ENCODE data around the gene KIAA0825. TPM values are rescaled to one million over a fixed set of nuclear protein-coding genes. Genes with fewer than 3 reads are reported as not detected.

KIAA0825 gene
- total and polyA plus RNA-seq, 12 donors, result 0.34 to 11.5 (median 3.1) TPM

DNA sequence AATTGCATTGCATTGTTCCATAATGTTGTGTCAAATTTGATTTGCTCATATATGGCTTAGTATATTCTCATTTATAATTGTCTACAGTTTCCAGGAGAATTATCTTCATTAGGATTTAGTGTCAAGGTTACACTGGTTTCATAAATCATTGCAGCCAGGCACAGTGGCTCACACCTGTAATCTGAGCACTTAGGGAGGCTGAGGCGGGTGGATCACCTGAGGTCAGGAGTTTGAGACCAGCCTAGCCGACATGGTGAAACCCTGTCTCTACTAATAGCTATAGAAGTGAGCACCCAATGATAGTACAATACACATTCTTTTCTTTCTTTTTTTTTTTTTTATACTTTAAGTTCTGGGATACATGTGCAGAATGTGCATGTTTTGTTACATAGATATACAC, 282.5 kb downstream of the KIAA0825 start:
- no peaks in the 10 kb centered on the region for H3K4me1 ChIP-seq (replicated peaks in 1 of 2)
- WGBS, 4 donors, result 94 to 100% (median 98%) methylated on average over 2 of the region's 2 CpGs
- TF ChIP-seq POLR2A (IDR thresholded peaks at IDR 0.05), result no peak
- TF ChIP-seq, protein P1, sequence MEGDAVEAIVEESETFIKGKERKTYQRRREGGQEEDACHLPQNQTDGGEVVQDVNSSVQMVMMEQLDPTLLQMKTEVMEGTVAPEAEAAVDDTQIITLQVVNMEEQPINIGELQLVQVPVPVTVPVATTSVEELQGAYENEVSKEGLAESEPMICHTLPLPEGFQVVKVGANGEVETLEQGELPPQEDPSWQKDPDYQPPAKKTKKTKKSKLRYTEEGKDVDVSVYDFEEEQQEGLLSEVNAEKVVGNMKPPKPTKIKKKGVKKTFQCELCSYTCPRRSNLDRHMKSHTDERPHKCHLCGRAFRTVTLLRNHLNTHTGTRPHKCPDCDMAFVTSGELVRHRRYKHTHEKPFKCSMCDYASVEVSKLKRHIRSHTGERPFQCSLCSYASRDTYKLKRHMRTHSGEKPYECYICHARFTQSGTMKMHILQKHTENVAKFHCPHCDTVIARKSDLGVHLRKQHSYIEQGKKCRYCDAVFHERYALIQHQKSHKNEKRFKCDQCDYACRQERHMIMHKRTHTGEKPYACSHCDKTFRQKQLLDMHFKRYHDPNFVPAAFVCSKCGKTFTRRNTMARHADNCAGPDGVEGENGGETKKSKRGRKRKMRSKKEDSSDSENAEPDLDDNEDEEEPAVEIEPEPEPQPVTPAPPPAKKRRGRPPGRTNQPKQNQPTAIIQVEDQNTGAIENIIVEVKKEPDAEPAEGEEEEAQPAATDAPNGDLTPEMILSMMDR (IDR thresholded peaks at IDR 0.05), result no peak
- intact Hi-C loops (cut with DNase I), result no loop called here
- H3K4me3 ChIP-seq, result no peak overlapping the region
- H3K27ac ChIP-seq, result no peak overlapping the region
- no peaks in the 10 kb centered on the region for H3K36me3 ChIP-seq (replicated peaks in 1 of 2)
- no peak for DNase-seq
- H3K27me3 ChIP-seq, result no peaks in the 10 kb centered on the region
- H3K9me3 ChIP-seq (replicated peaks in 1 of 3), result no peaks in the 10 kb centered on the region

DNA sequence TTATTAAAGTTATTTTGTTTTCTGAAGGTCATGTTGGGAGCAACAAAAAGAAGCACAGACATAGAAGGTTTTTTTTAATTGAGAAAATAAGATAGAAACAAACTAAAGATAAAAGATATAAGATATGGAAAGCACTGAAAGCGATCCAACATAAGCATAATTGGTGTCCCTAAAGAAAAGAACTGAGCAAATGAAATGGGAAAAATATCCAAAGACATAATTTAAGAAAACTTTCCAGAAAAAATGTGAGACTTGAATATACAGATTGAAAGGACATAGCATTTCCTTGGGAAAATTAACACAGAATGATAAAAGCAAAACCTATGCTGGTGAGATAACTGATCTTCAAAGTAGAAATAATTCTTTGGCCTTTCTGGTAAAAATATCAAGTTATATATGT, 289.3 kb downstream of the KIAA0825 start:
- H3K9me3 ChIP-seq (replicated peaks in 1 of 3), result no peaks in the 10 kb centered on the region
- no peaks in the 10 kb centered on the region for H3K4me1 ChIP-seq (replicated peaks in 1 of 2)
- H3K27me3 ChIP-seq, result no peaks in the 10 kb centered on the region
- intact Hi-C loops (cut with DNase I), result no loop called here
- no peak overlapping the region for H3K4me3 ChIP-seq
- DNase-seq, result no peak
- no peak overlapping the region for H3K27ac ChIP-seq
- WGBS, 4 donors, result 97 to 100% (median 98%) methylated on average over 1 of the region's 1 CpG
- H3K36me3 ChIP-seq (replicated peaks in 1 of 2), result no peaks in the 10 kb centered on the region
- TF ChIP-seq, protein P1 (IDR thresholded peaks at IDR 0.05), result no peak
- TF ChIP-seq POLR2A (IDR thresholded peaks at IDR 0.05), result no peak

DNA sequence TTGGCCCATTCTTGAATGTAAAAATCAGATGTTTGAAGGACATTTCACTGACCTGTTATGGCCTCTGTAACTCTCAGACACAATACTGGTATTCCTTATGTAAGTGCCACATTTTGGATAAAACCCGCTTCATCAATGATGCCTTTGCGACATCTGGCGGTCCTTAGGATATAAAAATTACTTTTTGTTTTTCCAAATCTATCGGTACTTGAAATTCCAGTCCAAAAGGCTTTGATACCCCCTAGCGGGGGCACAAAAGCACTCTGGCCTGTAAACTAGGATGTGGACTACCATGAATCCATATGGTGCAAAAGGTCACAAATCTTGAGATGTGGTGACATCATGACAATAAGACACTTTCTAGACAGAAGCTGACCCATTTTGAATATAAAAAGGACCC, 291.8 kb downstream of the KIAA0825 start:
- Histone ChIP-seq H3K4me3 (no peak overlapping the region), H3K36me3 (replicated peaks in 1 of 2) (no peaks in the 10 kb centered on the region), H3K4me1 (replicated peaks in 1 of 2) (no peaks in the 10 kb centered on the region), H3K9me3 (replicated peaks in 1 of 3) (no peaks in the 10 kb centered on the region), H3K27ac (no peak overlapping the region), H3K27me3 (no peaks in the 10 kb centered on the region)
- TF ChIP-seq, protein P1 (IDR thresholded peaks at IDR 0.05), result no peak
- no peak for TF ChIP-seq POLR2A (IDR thresholded peaks at IDR 0.05)
- 87 to 96% (median 96%) methylated on average over 5 of the region's 5 CpGs for WGBS, 4 donors
- intact Hi-C loops (cut with DNase I), result no loop called here
- DNase-seq, result no peak

DNA sequence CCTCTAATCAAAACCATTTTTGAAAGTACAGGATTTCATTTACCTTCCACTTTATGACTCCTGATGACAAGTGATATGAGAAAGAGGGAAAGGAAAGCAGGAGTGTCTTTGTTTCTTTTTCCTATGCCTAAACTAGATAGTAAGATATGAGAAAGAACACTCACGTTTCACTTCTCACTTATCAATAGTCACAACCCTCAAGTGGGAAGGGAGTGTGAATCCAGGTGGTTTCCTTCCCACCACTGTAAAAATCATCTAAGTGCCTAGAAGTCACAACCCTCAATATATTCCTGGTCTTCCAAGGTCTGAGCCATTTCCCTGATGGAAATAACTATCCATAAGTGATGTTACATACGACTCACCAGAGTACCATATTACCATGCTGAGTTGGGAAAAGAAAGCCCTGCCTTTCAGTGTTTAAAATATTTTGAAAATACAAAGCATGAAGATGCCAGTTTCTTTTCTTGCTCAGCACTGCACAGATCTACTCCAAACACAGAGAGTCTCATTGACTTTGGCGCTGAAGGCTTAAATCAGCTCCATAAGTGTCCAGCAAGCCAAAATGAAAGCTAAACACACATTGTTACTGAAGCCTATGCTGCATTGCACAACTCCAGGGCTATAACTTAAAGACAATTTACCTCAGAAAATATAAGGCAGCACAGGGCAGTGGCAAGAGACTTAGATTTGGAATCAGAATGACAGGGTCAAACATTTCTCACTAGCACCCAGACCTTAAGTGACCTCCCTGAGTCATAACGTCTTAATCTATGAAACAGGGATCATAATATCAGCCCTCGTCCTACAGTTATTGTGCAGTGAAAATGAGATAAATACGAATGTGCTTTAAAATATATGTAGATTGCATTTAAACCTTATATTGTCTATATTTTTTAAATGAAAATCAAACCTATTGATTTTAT, 301.2 kb downstream of the KIAA0825 start:
- no peaks in the 10 kb centered on the region for H3K36me3 ChIP-seq (replicated peaks in 1 of 2)
- TF ChIP-seq, protein P1 (IDR thresholded peaks at IDR 0.05), result no peak
- TF ChIP-seq POLR2A (IDR thresholded peaks at IDR 0.05), result no peak
- no peaks in the 10 kb centered on the region for H3K9me3 ChIP-seq (replicated peaks in 1 of 3)
- no peak for DNase-seq
- no peaks in the 10 kb centered on the region for H3K27me3 ChIP-seq
- no peak overlapping the region for H3K4me3 ChIP-seq
- no peak overlapping the region for H3K27ac ChIP-seq
- no peaks in the 10 kb centered on the region for H3K4me1 ChIP-seq (replicated peaks in 1 of 2)
- WGBS, 4 donors, result 73 to 84% (median 80%) methylated on average over 6 of the region's 6 CpGs
- intact Hi-C loops (cut with DNase I), result no loop called here

All from adrenal gland (tissue), 12 donors.